ENCODE data around the gene FXYD2.
"Not testable (repeated sequence)": the region's sequence is repeated elsewhere in the genome, so short reads cannot be mapped to it uniquely, and the experiment has no call there.

DNA sequence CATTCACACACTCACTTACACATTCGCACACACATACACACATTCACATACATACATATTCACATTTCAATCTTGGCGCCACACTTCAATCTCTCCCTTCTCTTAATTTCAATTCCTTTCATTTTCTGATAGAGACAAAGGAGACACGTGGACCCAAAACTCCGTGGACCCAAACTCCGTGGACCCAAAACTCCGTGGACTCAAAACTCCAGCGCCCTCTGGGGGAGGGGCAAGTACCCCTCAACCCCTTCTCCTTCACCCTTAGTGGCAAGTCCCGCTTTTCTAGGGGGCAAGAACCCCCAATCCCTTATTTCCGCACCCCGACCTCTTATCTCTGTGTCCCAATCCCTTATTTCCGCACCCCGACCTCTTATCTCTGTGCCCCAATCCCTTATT, 14.5 kb downstream of the FXYD2 start:
- TF ChIP-seq, protein P1, sequence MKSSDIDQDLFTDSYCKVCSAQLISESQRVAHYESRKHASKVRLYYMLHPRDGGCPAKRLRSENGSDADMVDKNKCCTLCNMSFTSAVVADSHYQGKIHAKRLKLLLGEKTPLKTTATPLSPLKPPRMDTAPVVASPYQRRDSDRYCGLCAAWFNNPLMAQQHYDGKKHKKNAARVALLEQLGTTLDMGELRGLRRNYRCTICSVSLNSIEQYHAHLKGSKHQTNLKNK (CRISPR knock-in tag; IDR thresholded peaks at IDR 0.05), result not testable (repeated sequence)
- not testable (repeated sequence) for TF ChIP-seq ZNF317 (CRISPR knock-in tag; IDR thresholded peaks at IDR 0.05; ENCODE audit: borderline replicate concordance, low read depth); NR1H2 (CRISPR knock-in tag; IDR thresholded peaks at IDR 0.05)

Measured in WTC11 (cell line).